Kidney (tissue), 14 donors: ENCODE data around the gene ARSA. TPM values are rescaled to one million over a fixed set of nuclear protein-coding genes. Genes with fewer than 3 reads are reported as not detected.

Experiments
- DNase-seq, 5 donors: peaks; one replicate each; pipeline ENCODE4 v3.0.0-alpha.2; 2013 to 2020
- FAIRE-seq: peaks from 2 replicates; lab custom pipeline; 2012; peaks lifted over from hg19 to GRCh38; lab: Jason Lieb, UNC
- H3K27ac ChIP-seq, 2 donors: one replicate each; pipeline ENCODE4 v1.7.0; 2013; ENCODE audit warnings: low read depth in 2 of 2, low read length in 2 of 2, inconsistent platforms in 1 of 2
- H3K27me3 ChIP-seq: one replicate; pipeline ENCODE4 v1.7.1; 2013; ENCODE audit warnings: low read length, inconsistent platforms; ENCODE audit not compliant: control insufficient read depth, insufficient read depth
- H3K36me3 ChIP-seq, 3 donors: one replicate each; pipeline versions ENCODE4 v1.7.0 to v1.7.1; 2013; ENCODE audit warnings: low read length in 3 of 3, control low read depth in 1 of 3, inconsistent platforms in 1 of 3; ENCODE audit not compliant: insufficient read depth in 3 of 3, control insufficient read depth in 2 of 3
- H3K4me1 ChIP-seq, 3 donors: one replicate each; pipeline versions ENCODE4 v1.7.0 to v1.7.1; 2013; ENCODE audit warnings: low read length in 3 of 3, inconsistent platforms in 1 of 3, low read depth in 1 of 3; ENCODE audit not compliant: control insufficient read depth in 2 of 3, insufficient read depth in 2 of 3
- H3K4me3 ChIP-seq, 3 donors: one replicate each; pipeline versions ENCODE4 v1.7.0 to v1.8.1; 2013; ENCODE audit warnings: low read length in 3 of 3, control low read depth in 1 of 3, inconsistent platforms in 1 of 3
- H3K9ac ChIP-seq, 3 donors: one replicate each; pipeline versions ENCODE4 v1.7.0 to v1.7.1; 2013; ENCODE audit warnings: low read length in 3 of 3, control low read depth in 1 of 3, inconsistent platforms in 1 of 3
- H3K9me3 ChIP-seq, 3 donors: one replicate each; pipeline versions ENCODE4 v1.7.0 to v1.7.1; 2013; ENCODE audit warnings: low read length in 3 of 3, control low read depth in 1 of 3, inconsistent platforms in 1 of 3; ENCODE audit not compliant: control insufficient read depth in 2 of 3, insufficient read depth in 1 of 3
- intact Hi-C: fragments of 100-400 bp; cut with DNase I; formaldehyde crosslinking; loops from one replicate; pipeline ENCODE4 v1.11.1; 2022
- polyA plus RNA-seq: library from polyadenylated mRNA; stranded (reverse); fragments of 350-450 nt; fragmentation: Illumina TruSeq; extraction: RNeasy Lipid Tissue Mini Kit (QIAGEN cat#74804); gene quantifications from one replicate; pipeline ENCODE4 v1.2.3, GENCODE V29; 2014; ENCODE audit warnings: low read depth, low replicate concordance; ENCODE audit not compliant: insufficient read depth
- total RNA-seq: library from RNA; stranded (reverse); fragmentation: NEBNext Ultra II Directional; extraction: Animal tissue kit (Norgen Biotek cat#: 25700); gene quantifications from one replicate; pipeline ENCODE4 v1.2.1, GENCODE V29; 2021
- TF ChIP-seq, protein P1 (sequence below): IDR thresholded peaks from 3 replicates; pipeline ENCODE4 v1.5.1; 2012; ENCODE audit warnings: mild to moderate bottlenecking, moderate library complexity, borderline replicate concordance; ENCODE audit not compliant: insufficient read depth; ENCODE audit errors: extremely low read depth
- donor health status: control.
- donor health status: control.
- donor health status: control.
- donor health status: control.
- donor health status: control.
- donor health status: DM: yes; HTN: yes; CAD: no.
- donor health status: Normal renal cell carcinoma (clear cell type).

ARSA gene
- total and polyA plus RNA-seq, 2 donors from 2014 or later: 52.8 to 53.0 TPM

DNA sequence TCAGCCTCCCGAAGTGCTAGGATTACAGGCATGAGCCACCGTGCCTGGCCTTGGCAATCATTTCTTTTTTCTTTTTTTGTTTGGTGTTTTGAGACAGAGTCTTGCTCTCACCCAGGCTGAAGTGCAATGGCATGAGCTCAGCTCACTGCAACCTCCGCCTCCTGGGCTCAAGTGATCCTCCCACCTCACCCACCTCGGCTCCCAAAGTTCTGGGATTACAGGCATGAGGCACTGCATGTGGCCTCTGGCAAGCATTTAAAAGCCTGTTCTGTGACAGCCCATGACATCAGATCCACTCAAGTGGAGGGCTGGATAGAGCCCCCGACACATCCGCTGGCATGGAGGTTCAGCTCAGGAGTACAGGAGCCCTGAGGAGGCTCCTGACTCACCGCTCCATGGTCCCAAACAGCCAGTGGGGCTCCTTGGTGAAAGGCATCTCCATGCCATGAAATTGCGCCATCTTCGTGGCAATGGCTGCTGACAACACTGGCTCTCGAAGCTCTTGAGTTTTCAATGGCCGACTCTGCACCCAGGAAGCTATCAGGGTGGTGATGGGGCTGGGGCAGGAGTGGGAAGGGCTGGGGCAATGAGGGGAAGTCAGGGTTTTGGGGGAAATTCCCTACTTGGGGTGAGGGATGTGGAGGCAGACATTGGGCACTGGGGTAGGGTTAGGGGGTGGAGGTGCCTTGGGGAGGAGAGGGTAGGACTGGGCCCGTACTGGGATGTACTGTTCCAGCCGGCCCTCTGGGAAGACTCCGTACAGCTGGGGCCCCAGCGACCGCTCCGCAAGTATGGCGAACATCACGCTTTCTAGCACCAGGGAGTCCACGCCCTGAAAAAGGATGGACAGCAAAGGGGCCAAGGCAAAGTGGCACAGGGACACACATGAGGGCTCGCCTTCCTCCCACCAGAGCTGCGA lies 46.7 kb downstream of the ARSA start:
- DNase-seq (no peak), FAIRE-seq (no peak)
- peak overlapping the region; percentile 65 to 83 (median 83) for H3K4me3 ChIP-seq
- intact Hi-C loops: no loop called here
- H3K27me3 ChIP-seq: no peaks in the 10 kb centered on the region
- H3K9ac ChIP-seq: peak overlapping the region in 2 of 3 donors; percentile 75 to 93
- no peaks in the 10 kb centered on the region for H3K9me3 ChIP-seq
- peaks cover 0 to 4% (median 0%) of the 10 kb centered on the region in 3 donors for H3K36me3 ChIP-seq
- TF ChIP-seq, protein P1, sequence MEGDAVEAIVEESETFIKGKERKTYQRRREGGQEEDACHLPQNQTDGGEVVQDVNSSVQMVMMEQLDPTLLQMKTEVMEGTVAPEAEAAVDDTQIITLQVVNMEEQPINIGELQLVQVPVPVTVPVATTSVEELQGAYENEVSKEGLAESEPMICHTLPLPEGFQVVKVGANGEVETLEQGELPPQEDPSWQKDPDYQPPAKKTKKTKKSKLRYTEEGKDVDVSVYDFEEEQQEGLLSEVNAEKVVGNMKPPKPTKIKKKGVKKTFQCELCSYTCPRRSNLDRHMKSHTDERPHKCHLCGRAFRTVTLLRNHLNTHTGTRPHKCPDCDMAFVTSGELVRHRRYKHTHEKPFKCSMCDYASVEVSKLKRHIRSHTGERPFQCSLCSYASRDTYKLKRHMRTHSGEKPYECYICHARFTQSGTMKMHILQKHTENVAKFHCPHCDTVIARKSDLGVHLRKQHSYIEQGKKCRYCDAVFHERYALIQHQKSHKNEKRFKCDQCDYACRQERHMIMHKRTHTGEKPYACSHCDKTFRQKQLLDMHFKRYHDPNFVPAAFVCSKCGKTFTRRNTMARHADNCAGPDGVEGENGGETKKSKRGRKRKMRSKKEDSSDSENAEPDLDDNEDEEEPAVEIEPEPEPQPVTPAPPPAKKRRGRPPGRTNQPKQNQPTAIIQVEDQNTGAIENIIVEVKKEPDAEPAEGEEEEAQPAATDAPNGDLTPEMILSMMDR: no peak
- H3K4me1 ChIP-seq: peaks cover 0 to 21% (median 0%) of the 10 kb centered on the region in 3 donors
- peak overlapping the region in 1 of 2 donors; percentile 57 for H3K27ac ChIP-seq

- Histone ChIP-seq H3K36me3 (peaks cover 0 to 4% (median 0%) of the 10 kb centered on the region in 3 donors), H3K9ac (no peak overlapping the region), H3K9me3 (no peaks in the 10 kb centered on the region), H3K4me3 (no peak overlapping the region), H3K27me3 (no peaks in the 10 kb centered on the region), H3K27ac (no peak overlapping the region), H3K4me1 (peaks cover 0 to 21% (median 0%) of the 10 kb centered on the region in 3 donors)
- no peak for DNase-seq
- TF ChIP-seq, protein P1: no peak
- no peak for FAIRE-seq
- intact Hi-C loops: no loop called here
These were observed 48.2 kb downstream of the ARSA start for GRCh38 chr22:50579752-50580151.

DNA sequence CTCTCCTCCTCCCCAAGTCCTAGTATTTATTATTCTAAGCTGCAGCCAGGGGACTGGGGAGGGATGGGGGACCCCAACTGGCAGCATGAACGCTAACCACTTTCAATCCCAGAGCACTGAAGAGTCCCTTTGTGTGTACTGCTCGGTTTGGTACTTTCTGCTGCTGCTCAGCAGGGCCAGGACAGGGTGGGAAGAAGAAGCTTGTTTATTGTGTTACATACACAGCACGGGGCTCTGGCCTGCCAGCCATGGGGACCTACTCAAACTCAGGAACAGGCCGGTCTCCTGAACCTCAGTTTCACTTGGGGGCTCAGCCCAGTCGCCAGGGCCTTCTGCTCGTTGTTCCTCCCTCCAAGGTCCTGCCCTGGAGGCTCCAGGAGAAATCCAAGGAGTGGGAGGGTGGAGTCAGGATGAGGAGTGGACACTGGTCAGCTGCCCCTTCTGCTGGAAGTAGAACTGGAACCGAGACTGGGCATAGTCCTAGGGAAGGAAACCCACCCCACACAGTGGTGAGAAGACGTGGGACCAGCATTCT lies 49.1 kb downstream of the ARSA start:
- intact Hi-C loops: no loop called here
- H3K27ac ChIP-seq: peak overlapping the region; percentile 1 to 65
- FAIRE-seq (no peak), DNase-seq (no peak)
- TF ChIP-seq, protein P1: no peak
- no peak overlapping the region for H3K4me3 ChIP-seq
- no peaks in the 10 kb centered on the region for H3K27me3 ChIP-seq
- H3K36me3 ChIP-seq: peaks cover 0 to 4% (median 0%) of the 10 kb centered on the region in 3 donors
- peak overlapping the region in 1 of 3 donors; percentile 4 for H3K9ac ChIP-seq
- no peaks in the 10 kb centered on the region for H3K9me3 ChIP-seq
- H3K4me1 ChIP-seq: peaks cover 0 to 21% (median 0%) of the 10 kb centered on the region in 3 donors
